Gastrocnemius medialis (tissue), 4 donors: ENCODE measurements around the gene TJAP1. TPM values are rescaled to one million over a fixed set of nuclear protein-coding genes. Genes with fewer than 3 reads are reported as not detected.

ENCODE experiments used
- ATAC-seq, 2 donors: fragments of 150-250 bp; one replicate each; pipeline ENCODE4 v1.9.1; 2016
- DNase-seq, 2 donors: peaks; one replicate each; pipeline ENCODE4 v3.0.0-alpha.2; 2019
- H3K27ac ChIP-seq, 4 donors: fragments of 200-600 bp; sonication (generic); 1 replicate in 1 of 4; 2 replicates in 3 of 4; pipeline ENCODE4 v1.5.1; 2016 to 2018; ENCODE audit warnings: mild to moderate bottlenecking in 2 of 4, moderate library complexity in 1 of 4
- H3K27me3 ChIP-seq, 3 donors: fragments of 200-600 bp; sonication (generic) in 2 of 3; 1 replicate in 1 of 3; 2 replicates in 2 of 3; pipeline versions ENCODE4 v1.5.1 to v1.6.0; 2016 to 2019; ENCODE audit warnings: mild to moderate bottlenecking in 1 of 3, moderate library complexity in 1 of 3
- H3K36me3 ChIP-seq, 2 donors: fragments of 200-600 bp; sonication (generic) in 1 of 2; one replicate each; pipeline ENCODE4 v1.5.1; 2017 to 2018
- H3K4me1 ChIP-seq, 2 donors: fragments of 200-600 bp; sonication (generic) in 1 of 2; one replicate each; pipeline ENCODE4 v1.5.1; 2016 to 2017; ENCODE audit warnings: mild to moderate bottlenecking in 2 of 2
- H3K4me3 ChIP-seq, 4 donors: fragments of 200-600 bp; sonication (generic) in 3 of 4; 1 replicate in 1 of 4; 2 replicates in 3 of 4; pipeline ENCODE4 v1.5.1; 2016 to 2019; ENCODE audit warnings: mild to moderate bottlenecking in 2 of 4
- H3K9me3 ChIP-seq, 3 donors: fragments of 200-600 bp; sonication (generic) in 2 of 3; 1 replicate in 1 of 3; 2 replicates in 2 of 3; pipeline ENCODE4 v1.5.1; 2016 to 2019
- CTCF ChIP-seq, 5 experiments: fragments of 450-650 bp in 3 of 5; fragments of 200-600 bp in 2 of 5; sonication (generic) in 2 of 5; IDR thresholded peaks in 4 of 5; conservative IDR thresholded peaks in 1 of 5; 1 replicate in 4 of 5; 2 replicates in 1 of 5; pipeline ENCODE4 v1.5.1; 2016 to 2019; ENCODE audit warnings: antibody characterized with exemption in 5 of 5, mild to moderate bottlenecking in 3 of 5, moderate library complexity in 3 of 5
- POLR2A ChIP-seq, 2 donors: fragments of 450-650 bp; IDR thresholded peaks; one replicate each; pipeline ENCODE4 v1.6.1; 2017; ENCODE audit warnings: antibody characterized with exemption in 2 of 2, mild to moderate bottlenecking in 2 of 2, moderate library complexity in 2 of 2
- in situ Hi-C, 4 donors: fragments of 200-750 bp; cut with MboI; loops; one replicate each; pipeline versions ENCODE4 v1.15.0 to v1.8.0; 2017; ENCODE audit warnings: low sequenced_read_pairs in 4 of 4
- intact Hi-C: fragments of 100-400 bp; cut with DNase I; formaldehyde crosslinking; loops from one replicate; pipeline ENCODE4 v1.15.1; 2023; ENCODE audit warnings: low total_unique reads
- total RNA-seq, 4 donors: library from RNA; depleted of rRNA; stranded (reverse); fragments of >200 nt; gene quantifications; one replicate each; pipeline versions ENCODE4 v1.1.0 to v1.2.3, GENCODE V29; 2016

Gene TJAP1
- total RNA-seq, 4 donors from 2014 or later: 28.8 to 45.2 (median 37.7) TPM

- DNase-seq (no peak), ATAC-seq (no peak)
- in situ Hi-C loops (loop anchor here in 2 of 4 donors (10.0 kb wide), 1 partner anchor 53 kb away; no protein-coding TSS in a partner anchor), intact Hi-C loops (no loop called here)
- H3K27me3 ChIP-seq: peaks cover 13 to 21% (median 20%) of the 10 kb centered on the region in 3 donors
- peaks cover 3 to 7% of the 10 kb centered on the region in 2 donors for H3K4me1 ChIP-seq
- no peak overlapping the region for H3K4me3 ChIP-seq
- H3K36me3 ChIP-seq: peaks cover 0 to 47% of the 10 kb centered on the region in 2 donors
- TF ChIP-seq POLR2A (IDR thresholded peaks at IDR 0.05) (no peak), CTCF (IDR thresholded peaks at IDR 0.05 in 4 of 5, conservative IDR thresholded peaks at IDR 0.05 in 1 of 5) (no peak)
- no peaks in the 10 kb centered on the region for H3K9me3 ChIP-seq
- no peak overlapping the region for H3K27ac ChIP-seq
Measured at GRCh38 chr6:43451939-43452338, 25.4 kb upstream of the TJAP1 start.

- peaks cover 0 to 38% of the 10 kb centered on the region in 2 donors for H3K36me3 ChIP-seq
- in situ Hi-C loops: loop anchor here in 2 of 4 donors (10.0 kb wide), 1 partner anchor 52 kb away; no protein-coding TSS in a partner anchor
- peaks cover 3 to 7% of the 10 kb centered on the region in 2 donors for H3K4me1 ChIP-seq
- intact Hi-C loops: no loop called here
- DNase-seq (no peak), ATAC-seq (no peak)
- no peak overlapping the region for H3K4me3 ChIP-seq
- TF ChIP-seq POLR2A (IDR thresholded peaks at IDR 0.05) (no peak), CTCF (IDR thresholded peaks at IDR 0.05 in 4 of 5, conservative IDR thresholded peaks at IDR 0.05 in 1 of 5) (no peak)
- H3K27ac ChIP-seq: no peak overlapping the region
- peaks cover 17 to 31% (median 28%) of the 10 kb centered on the region in 3 donors for H3K27me3 ChIP-seq
- H3K9me3 ChIP-seq: no peaks in the 10 kb centered on the region
Measured at GRCh38 chr6:43452896-43453295, 24.5 kb upstream of the TJAP1 start.

GRCh38 chr6:43453831-43454230 is 23.5 kb upstream of the TJAP1 start:
- Histone ChIP-seq H3K36me3 (peaks cover 0 to 29% of the 10 kb centered on the region in 2 donors), H3K4me1 (peaks cover 3 to 7% of the 10 kb centered on the region in 2 donors), H3K27ac (no peak overlapping the region), H3K9me3 (no peaks in the 10 kb centered on the region), H3K27me3 (peaks cover 23 to 38% (median 32%) of the 10 kb centered on the region in 3 donors), H3K4me3 (no peak overlapping the region)
- intact Hi-C loops: loop anchor here (1.0 kb wide), 2 partner anchors 42 to 52 kb away; no protein-coding TSS in a partner anchor
- TF ChIP-seq POLR2A (IDR thresholded peaks at IDR 0.05): no peak
- no peak for TF ChIP-seq CTCF (IDR thresholded peaks at IDR 0.05 in 4 of 5, conservative IDR thresholded peaks at IDR 0.05 in 1 of 5)
- ATAC-seq (no peak), DNase-seq (no peak)
- in situ Hi-C loops: loop anchor here in 2 of 4 donors (10.0 kb wide), 1 partner anchor 51 kb away; no protein-coding TSS in a partner anchor

GRCh38 chr6:43454290-43454695 is 23.1 kb upstream of the TJAP1 start:
- DNase-seq (no peak), ATAC-seq (peak; percentile 5 to 6)
- H3K36me3 ChIP-seq: peaks cover 0 to 26% of the 10 kb centered on the region in 2 donors
- in situ Hi-C loops: loop anchor here in 2 of 4 donors (10.0 kb wide), 1 partner anchor 51 kb away; no protein-coding TSS in a partner anchor
- no peak for TF ChIP-seq POLR2A (IDR thresholded peaks at IDR 0.05)
- TF ChIP-seq CTCF (IDR thresholded peaks at IDR 0.05 in 4 of 5, conservative IDR thresholded peaks at IDR 0.05 in 1 of 5): peak; percentile 90 to 99 (median 97)
- H3K9me3 ChIP-seq: no peaks in the 10 kb centered on the region
- H3K27me3 ChIP-seq: peaks cover 25 to 43% (median 34%) of the 10 kb centered on the region in 3 donors
- H3K4me1 ChIP-seq: peaks cover 3 to 7% of the 10 kb centered on the region in 2 donors
- H3K4me3 ChIP-seq: peak overlapping the region; percentile 48 to 61 (median 53)
- no peak overlapping the region for H3K27ac ChIP-seq
- intact Hi-C loops: loop anchor here (1.0 kb wide), 2 partner anchors 42 to 52 kb away; no protein-coding TSS in a partner anchor
